Measurements from ENCODE around the gene PBX4. TPM values are rescaled to one million over a fixed set of nuclear protein-coding genes. Genes with fewer than 3 reads are reported as not detected.
A peak's percentile ranks its signal among the peaks of the same experiment; 100 is the strongest.

The PBX4 gene
- total RNA-seq, 1 donor from 2014 or later, result 0.82 TPM

- no peak overlapping the region for H3K27ac Mint-ChIP-seq (ENCODE audit: unreplicated experiment)
- no peak for DNase-seq (ENCODE audit: low spot score)
- no peaks in the 10 kb centered on the region for H3K4me1 Mint-ChIP-seq (ENCODE audit: unreplicated experiment)
- H3K9me3 Mint-ChIP-seq (ENCODE audit: unreplicated experiment), result no peaks in the 10 kb centered on the region
- H3K27me3 Mint-ChIP-seq (ENCODE audit: unreplicated experiment), result peaks cover 8% of the 10 kb centered on the region
- H3K36me3 Mint-ChIP-seq (ENCODE audit: low read depth, unreplicated experiment), result no peaks in the 10 kb centered on the region
- no peak overlapping the region for H3K4me3 Mint-ChIP-seq (ENCODE audit: unreplicated experiment)
- TF ChIP-seq CTCF (IDR thresholded peaks at IDR 0.05; ENCODE audit: unreplicated experiment), result no peak
Observed at GRCh38 chr19:19570571-19570970, 47.9 kb downstream of the PBX4 start.

DNA sequence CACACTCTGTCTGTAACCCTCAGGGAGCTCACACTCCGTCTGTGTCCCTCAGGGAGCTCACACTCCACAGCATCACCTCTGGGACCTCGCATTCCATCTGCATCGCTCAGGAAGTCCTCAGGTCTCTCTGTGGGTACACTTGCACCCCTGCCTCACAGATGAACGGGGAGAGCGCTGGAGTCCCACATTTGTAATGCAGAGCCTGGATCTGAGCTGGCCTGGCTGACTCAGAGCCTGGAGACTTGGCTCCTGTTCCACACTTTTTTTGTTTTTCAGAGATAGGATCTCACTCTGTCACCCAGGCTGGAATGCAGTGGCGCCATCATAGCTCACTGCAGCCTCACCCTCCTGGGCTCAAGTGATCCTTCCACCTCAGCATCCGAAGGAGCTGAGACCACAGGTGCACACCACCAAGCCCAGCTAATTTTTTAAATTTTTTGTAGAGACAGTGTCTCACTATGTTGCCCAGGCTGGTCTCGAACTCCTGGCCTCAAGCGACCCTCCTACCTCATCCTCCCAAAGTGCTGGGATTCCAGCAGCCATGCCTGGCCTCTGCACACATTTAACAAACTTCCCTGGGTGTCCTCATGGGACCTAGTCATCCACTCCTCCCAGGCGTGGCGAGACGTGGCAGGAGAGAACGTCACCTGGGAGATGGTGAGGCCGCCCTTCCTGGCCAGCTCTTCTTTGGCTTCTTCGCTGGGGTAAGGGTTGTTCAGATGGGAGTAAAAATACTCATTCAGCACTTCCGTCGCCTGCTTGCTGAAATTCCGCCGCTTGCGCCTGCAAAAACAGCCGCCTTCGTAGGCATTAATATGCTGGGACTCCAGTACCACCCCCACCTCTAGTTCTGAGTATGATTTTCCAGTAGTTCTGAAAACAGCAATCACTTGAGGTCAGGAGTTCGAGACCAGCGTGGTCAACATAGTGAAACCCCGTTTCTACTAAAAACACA, 49.4 kb downstream of the PBX4 start:
- TF ChIP-seq CTCF (IDR thresholded peaks at IDR 0.05; ENCODE audit: unreplicated experiment), result no peak
- DNase-seq (ENCODE audit: low spot score), result no peak
- Mint-ChIP-seq H3K27ac (ENCODE audit: unreplicated experiment) (peak overlapping the region; percentile 18), H3K27me3 (ENCODE audit: unreplicated experiment) (peaks cover 10% of the 10 kb centered on the region), H3K4me1 (ENCODE audit: unreplicated experiment) (no peaks in the 10 kb centered on the region), H3K9me3 (ENCODE audit: unreplicated experiment) (no peaks in the 10 kb centered on the region), H3K36me3 (ENCODE audit: low read depth, unreplicated experiment) (no peaks in the 10 kb centered on the region), H3K4me3 (ENCODE audit: unreplicated experiment) (no peak overlapping the region)

- H3K27me3 Mint-ChIP-seq (ENCODE audit: unreplicated experiment), result peaks cover 10% of the 10 kb centered on the region
- H3K9me3 Mint-ChIP-seq (ENCODE audit: unreplicated experiment), result no peaks in the 10 kb centered on the region
- DNase-seq (ENCODE audit: low spot score), result no peak
Observed at GRCh38 chr19:19567391-19567790, 51.1 kb downstream of the PBX4 start.

GRCh38 chr19:19566306-19566705, 52.2 kb downstream of the PBX4 start:
- TF ChIP-seq CTCF (IDR thresholded peaks at IDR 0.05; ENCODE audit: unreplicated experiment), result no peak
- Mint-ChIP-seq H3K27ac (ENCODE audit: unreplicated experiment) (no peak overlapping the region), H3K4me1 (ENCODE audit: unreplicated experiment) (no peaks in the 10 kb centered on the region), H3K9me3 (ENCODE audit: unreplicated experiment) (no peaks in the 10 kb centered on the region), H3K4me3 (ENCODE audit: unreplicated experiment) (no peak overlapping the region), H3K27me3 (ENCODE audit: unreplicated experiment) (peaks cover 11% of the 10 kb centered on the region), H3K36me3 (ENCODE audit: low read depth, unreplicated experiment) (no peaks in the 10 kb centered on the region)
- no peak for DNase-seq (ENCODE audit: low spot score)

More at GRCh38 chr19:19567391-19567790, 51.1 kb downstream of the PBX4 start:
- no peaks in the 10 kb centered on the region for H3K36me3 Mint-ChIP-seq (ENCODE audit: low read depth, unreplicated experiment)
- no peaks in the 10 kb centered on the region for H3K4me1 Mint-ChIP-seq (ENCODE audit: unreplicated experiment)
- no peak overlapping the region for H3K4me3 Mint-ChIP-seq (ENCODE audit: unreplicated experiment)
- H3K27ac Mint-ChIP-seq (ENCODE audit: unreplicated experiment), result no peak overlapping the region
- TF ChIP-seq CTCF (IDR thresholded peaks at IDR 0.05; ENCODE audit: unreplicated experiment), result no peak

DNA sequence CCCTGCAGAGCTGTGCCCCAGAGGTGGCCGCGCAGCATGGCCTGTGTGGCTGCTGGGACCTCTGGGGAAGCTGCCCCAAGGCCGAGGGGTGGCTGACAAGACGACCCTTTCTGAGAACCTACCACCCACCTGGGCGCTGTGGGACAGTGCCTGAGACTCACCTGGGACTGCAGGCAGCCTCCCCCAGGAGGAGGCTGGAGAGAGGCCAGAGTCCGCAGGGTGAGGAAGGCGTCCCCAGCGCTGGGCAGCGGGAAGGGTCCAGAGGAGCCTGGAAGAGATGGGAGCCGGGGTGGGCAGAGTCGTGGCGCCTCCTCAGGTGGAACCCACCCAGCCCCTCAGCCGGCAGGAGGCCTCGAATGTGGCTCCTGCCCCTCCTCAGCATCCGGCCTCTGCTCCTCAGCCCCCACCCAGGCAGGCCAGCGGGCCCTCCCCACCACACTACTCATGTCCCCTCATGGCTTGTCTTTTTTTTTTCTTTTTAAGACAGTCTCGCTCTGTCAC, 55.1 kb downstream of the PBX4 start:
- no peak for TF ChIP-seq CTCF (IDR thresholded peaks at IDR 0.05; ENCODE audit: unreplicated experiment)
- no peak for DNase-seq (ENCODE audit: low spot score)
- Mint-ChIP-seq H3K36me3 (ENCODE audit: low read depth, unreplicated experiment) (no peaks in the 10 kb centered on the region), H3K9me3 (ENCODE audit: unreplicated experiment) (no peaks in the 10 kb centered on the region), H3K4me3 (ENCODE audit: unreplicated experiment) (no peak overlapping the region), H3K4me1 (ENCODE audit: unreplicated experiment) (peaks cover 5% of the 10 kb centered on the region), H3K27ac (ENCODE audit: unreplicated experiment) (no peak overlapping the region), H3K27me3 (ENCODE audit: unreplicated experiment) (peaks cover 8% of the 10 kb centered on the region)

Data from endothelial cell (in vitro differentiated cells).